ENCODE results near the gene POLH. TPM values are rescaled to one million over a fixed set of nuclear protein-coding genes. Genes with fewer than 3 reads are reported as not detected.

The POLH gene
- total and polyA plus RNA-seq, 9 of the 15 experiments (the other 6 are each of a cell fraction or from before 2014, with no cell fraction given) = 5.8 to 31.6 (median 20.6) TPM

DNA sequence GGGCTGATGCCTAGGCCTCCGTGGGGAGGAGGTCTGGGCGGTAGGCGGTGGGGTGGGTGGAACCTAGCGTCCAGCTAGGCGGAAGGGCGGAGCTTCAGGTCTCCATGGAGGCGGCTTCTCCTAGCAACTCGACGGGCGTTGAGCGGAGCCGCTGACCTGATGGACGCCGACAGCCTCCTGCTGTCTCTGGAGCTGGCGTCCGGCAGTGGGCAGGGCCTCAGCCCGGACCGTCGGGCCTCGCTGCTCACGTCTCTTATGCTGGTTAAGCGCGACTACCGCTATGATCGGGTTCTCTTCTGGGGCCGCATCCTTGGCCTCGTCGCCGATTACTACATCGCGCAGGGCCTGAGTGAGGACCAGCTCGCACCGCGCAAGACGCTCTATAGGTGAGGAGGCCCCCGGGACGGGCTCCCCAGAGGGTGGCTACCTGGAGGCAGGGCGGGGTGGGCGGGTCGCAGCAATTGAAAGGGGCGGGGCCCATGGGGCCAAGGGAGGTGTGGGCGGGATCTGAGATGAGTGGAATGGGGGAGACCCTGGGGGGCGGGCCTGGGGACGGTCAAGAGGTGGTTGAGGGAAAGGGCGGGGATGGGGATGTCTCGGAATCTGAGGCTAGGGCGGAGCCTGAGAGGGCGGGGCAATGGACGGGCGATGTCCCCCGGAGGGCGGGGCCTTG, 69.1 kb downstream of the POLH start, which contains the start of gene RSPH9:
Gene RSPH9 (plus strand): TSS at position 97 of the 673 bp plus-strand sequence. CDS start 63 bp downstream, at position 160.
- H3K9me1 ChIP-seq (ENCODE audit: control insufficient read depth, insufficient read depth, low read length) = no peaks in the 10 kb centered on the region
- no peak for FAIRE-seq
- no peak within 1 kb of the TSS for H3K9ac ChIP-seq (ENCODE audit: insufficient read depth in 1 of 2, low read depth in 2 of 2, low read length in 2 of 2)
- CTCF ChIA-PET (ENCODE audit: low intra/inter-chr PET ratio) = no interaction called here
- H3K79me2 ChIP-seq (ENCODE audit: control insufficient read depth, insufficient read depth, low read length) = peaks cover 22% of the 10 kb centered on the region
- H3K4me3 ChIP-seq = no peak within 1 kb of the TSS
- in situ Hi-C loops (cut with MboI) (no loop called here), intact Hi-C loops (cut with micrococcal nuclease) (no loop called here)
- no peaks in the 10 kb centered on the region for H3K9me3 ChIP-seq (replicated peaks; ENCODE audit: control insufficient read depth, insufficient read depth, low read depth, low read length)
- BruUV-seq (replicated peaks) = no TSS peak
- peaks cover 27% of the 10 kb centered on the region for H3K36me3 ChIP-seq (ENCODE audit: control insufficient read depth, insufficient read depth, low read length)
- H3K4me1 ChIP-seq (replicated peaks in 1 of 2; ENCODE audit: control insufficient read depth in 2 of 2, insufficient read depth in 2 of 2, low read length in 2 of 2) = peaks cover 16 to 17% of the 10 kb centered on the region in 2 experiments
- H3K27me3 ChIP-seq (ENCODE audit: control insufficient read depth in 2 of 2, insufficient read depth in 2 of 2, low read length in 2 of 2) = no peaks in the 10 kb centered on the region; a peak in 1 of 5 replicates
- POLR2A ChIA-PET = interaction anchor here (0.8 to 10.9 kb wide), 7 partner anchors 13 to 899 kb away, joined by 3 to 206 read pairs (median 5); partner anchors contain the start of genes GTPBP2, MAD2L1BP and TBCC
- H2AFZ ChIP-seq (ENCODE audit: low read depth, low read length) = no peak within 1 kb of the TSS
- H3K27ac ChIP-seq (ENCODE audit: extremely low read depth, low read depth, low read length) = no peak within 1 kb of the TSS
- no peak within 1 kb of the TSS for H3K4me2 ChIP-seq (ENCODE audit: insufficient read depth, low read length)
- ATAC-seq = peak; percentile 24
- DNase-seq (ENCODE audit: extremely low read depth in 1 of 4, low spot score in 3 of 4) = peak in 2 of 4 experiments; percentile 52 to 64
- H4K20me1 ChIP-seq (replicated peaks; ENCODE audit: control insufficient read depth, insufficient read depth, low read length) = peaks cover 10% of the 10 kb centered on the region; the same call in 1 of the 2 replicates
- 87% methylated on average over 29 of the region's 52 CpGs for WGBS (ENCODE audit: insufficient coverage, low coverage, missing lambda C conversion rate)
- no peak for TF ChIP-seq SRSF7 (optimal IDR thresholded peaks at IDR 0.05; ENCODE audit: low read depth, low read length)
- TF ChIP-seq CXXC5 (CRISPR knock-in tag; IDR thresholded peaks at IDR 0.05) = no peak
- TF ChIP-seq PHF20 (IDR thresholded peaks at IDR 0.05; ENCODE audit: partially characterized antibody) = no peak
- TF ChIP-seq COPS2 (conservative IDR thresholded peaks at IDR 0.05) = no peak
- TF ChIP-seq, protein P1, sequence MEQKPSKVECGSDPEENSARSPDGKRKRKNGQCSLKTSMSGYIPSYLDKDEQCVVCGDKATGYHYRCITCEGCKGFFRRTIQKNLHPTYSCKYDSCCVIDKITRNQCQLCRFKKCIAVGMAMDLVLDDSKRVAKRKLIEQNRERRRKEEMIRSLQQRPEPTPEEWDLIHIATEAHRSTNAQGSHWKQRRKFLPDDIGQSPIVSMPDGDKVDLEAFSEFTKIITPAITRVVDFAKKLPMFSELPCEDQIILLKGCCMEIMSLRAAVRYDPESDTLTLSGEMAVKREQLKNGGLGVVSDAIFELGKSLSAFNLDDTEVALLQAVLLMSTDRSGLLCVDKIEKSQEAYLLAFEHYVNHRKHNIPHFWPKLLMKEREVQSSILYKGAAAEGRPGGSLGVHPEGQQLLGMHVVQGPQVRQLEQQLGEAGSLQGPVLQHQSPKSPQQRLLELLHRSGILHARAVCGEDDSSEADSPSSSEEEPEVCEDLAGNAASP (IDR thresholded peaks at IDR 0.05) = no peak
- no peak for TF ChIP-seq KLF13 (tag; IDR thresholded peaks at IDR 0.05; ENCODE audit: borderline replicate concordance, low read depth)
- no peak for TF ChIP-seq MYBL2 (IDR thresholded peaks at IDR 0.05; ENCODE audit: low read depth)
- no peak for TF ChIP-seq MYBL2 (CRISPR knock-in tag; IDR thresholded peaks at IDR 0.05; ENCODE audit: borderline replicate concordance)
- TF ChIP-seq, protein P2, sequence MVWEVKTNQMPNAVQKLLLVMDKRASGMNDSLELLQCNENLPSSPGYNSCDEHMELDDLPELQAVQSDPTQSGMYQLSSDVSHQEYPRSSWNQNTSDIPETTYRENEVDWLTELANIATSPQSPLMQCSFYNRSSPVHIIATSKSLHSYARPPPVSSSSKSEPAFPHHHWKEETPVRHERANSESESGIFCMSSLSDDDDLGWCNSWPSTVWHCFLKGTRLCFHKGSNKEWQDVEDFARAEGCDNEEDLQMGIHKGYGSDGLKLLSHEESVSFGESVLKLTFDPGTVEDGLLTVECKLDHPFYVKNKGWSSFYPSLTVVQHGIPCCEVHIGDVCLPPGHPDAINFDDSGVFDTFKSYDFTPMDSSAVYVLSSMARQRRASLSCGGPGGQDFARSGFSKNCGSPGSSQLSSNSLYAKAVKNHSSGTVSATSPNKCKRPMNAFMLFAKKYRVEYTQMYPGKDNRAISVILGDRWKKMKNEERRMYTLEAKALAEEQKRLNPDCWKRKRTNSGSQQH (CRISPR knock-in tag; IDR thresholded peaks at IDR 0.05) = no peak
- no peak for TF ChIP-seq PHF21A (IDR thresholded peaks at IDR 0.05; ENCODE audit: borderline replicate concordance, low read depth)
- no peak for TF ChIP-seq PTTG1 (tag; IDR thresholded peaks at IDR 0.05; ENCODE audit: low read depth)
- TF ChIP-seq, protein P3, sequence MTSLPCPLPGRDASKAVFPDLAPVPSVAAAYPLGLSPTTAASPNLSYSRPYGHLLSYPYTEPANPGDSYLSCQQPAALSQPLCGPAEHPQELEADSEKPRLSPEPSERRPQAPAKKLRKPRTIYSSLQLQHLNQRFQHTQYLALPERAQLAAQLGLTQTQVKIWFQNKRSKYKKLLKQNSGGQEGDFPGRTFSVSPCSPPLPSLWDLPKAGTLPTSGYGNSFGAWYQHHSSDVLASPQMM (CRISPR knock-in tag; IDR thresholded peaks at IDR 0.05) = no peak
- no peak for TF ChIP-seq ZNF445 (CRISPR knock-in tag; IDR thresholded peaks at IDR 0.05; ENCODE audit: low read depth)
- TF ChIP-seq CBX3 (IDR thresholded peaks at IDR 0.05; ENCODE audit: borderline replicate concordance in 1 of 2, low read length in 2 of 2) = no peak
- TF ChIP-seq ZNF175 (CRISPR knock-in tag; IDR thresholded peaks at IDR 0.05; ENCODE audit: low read depth) = no peak
- no peak for TF ChIP-seq ZNF696 (CRISPR knock-in tag; conservative IDR thresholded peaks at IDR 0.05)
- no peak for TF ChIP-seq MAZ (CRISPR knock-in tag; conservative IDR thresholded peaks at IDR 0.05 in 1 of 2, IDR thresholded peaks at IDR 0.05 in 1 of 2)
- TF ChIP-seq, protein P4, sequence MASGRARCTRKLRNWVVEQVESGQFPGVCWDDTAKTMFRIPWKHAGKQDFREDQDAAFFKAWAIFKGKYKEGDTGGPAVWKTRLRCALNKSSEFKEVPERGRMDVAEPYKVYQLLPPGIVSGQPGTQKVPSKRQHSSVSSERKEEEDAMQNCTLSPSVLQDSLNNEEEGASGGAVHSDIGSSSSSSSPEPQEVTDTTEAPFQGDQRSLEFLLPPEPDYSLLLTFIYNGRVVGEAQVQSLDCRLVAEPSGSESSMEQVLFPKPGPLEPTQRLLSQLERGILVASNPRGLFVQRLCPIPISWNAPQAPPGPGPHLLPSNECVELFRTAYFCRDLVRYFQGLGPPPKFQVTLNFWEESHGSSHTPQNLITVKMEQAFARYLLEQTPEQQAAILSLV (tag; IDR thresholded peaks at IDR 0.05) = no peak
- TF ChIP-seq ZNF785 (CRISPR knock-in tag; IDR thresholded peaks at IDR 0.05) = no peak
